ENCODE data around the gene CLEC1B.

The CLEC1B gene

GRCh38 chr12:9999016-9999415 is at the start of gene CLEC1B:
Gene CLEC1B, minus strand, starts transcription at chr12:9999121. Its CDS starts 21 bp downstream, at chr12:9999100.
- TF ChIP-seq CTCF (conservative IDR thresholded peaks at IDR 0.05; ENCODE audit: low read depth), result no peak
- ChIA-PET CTCF (interaction anchor here (0.7 kb wide), 1 partner anchor 12 kb away, joined by 3 read pairs; no protein-coding TSS in a partner anchor), POLR2A (ENCODE audit: low non-redundant PET) (no interaction called here)
- H3K27ac ChIP-seq, result no peak within 1 kb of the TSS
- DNase-seq (ENCODE audit: low spot score), result no peak

- H3K27ac ChIP-seq, result no peak overlapping the region
- CTCF ChIA-PET, result interaction anchor here (0.6 kb wide), 1 partner anchor 8 kb away, joined by 3 read pairs; no protein-coding TSS in a partner anchor
- POLR2A ChIA-PET (ENCODE audit: low non-redundant PET), result no interaction called here
- no peak for DNase-seq (ENCODE audit: low spot score)
- TF ChIP-seq CTCF (conservative IDR thresholded peaks at IDR 0.05; ENCODE audit: low read depth), result no peak
These were observed 49.6 kb upstream of the CLEC1B start for GRCh38 chr12:10048526-10048925.

GRCh38 chr12:10042167-10042566 is 43.2 kb upstream of the CLEC1B start:
- ChIA-PET POLR2A (ENCODE audit: low non-redundant PET) (no interaction called here), CTCF (interaction anchor here (0.6 to 0.8 kb wide), 2 partner anchors 111 to 613 kb away, joined by 3 read pairs; no protein-coding TSS in a partner anchor)
- DNase-seq (ENCODE audit: low spot score), result no peak

GRCh38 chr12:10033783-10034545 is 35.0 kb upstream of the CLEC1B start:
- ChIA-PET CTCF (interaction anchor here (0.6 to 1.2 kb wide), 9 partner anchors 17 to 399 kb away, joined by 3 to 5 read pairs (median 3); no protein-coding TSS in a partner anchor), POLR2A (ENCODE audit: low non-redundant PET) (no interaction called here)
- DNase-seq (ENCODE audit: low spot score), result peak; percentile 5
- no peak overlapping the region for H3K27ac ChIP-seq
- TF ChIP-seq CTCF (conservative IDR thresholded peaks at IDR 0.05; ENCODE audit: low read depth), result no peak

More at GRCh38 chr12:10042167-10042566, 43.2 kb upstream of the CLEC1B start:
- no peak for TF ChIP-seq CTCF (conservative IDR thresholded peaks at IDR 0.05; ENCODE audit: low read depth)
- no peak overlapping the region for H3K27ac ChIP-seq

GRCh38 chr12:10031771-10032175 is 32.9 kb upstream of the CLEC1B start:
- peak; percentile 13 for DNase-seq (ENCODE audit: low spot score)
- ChIA-PET CTCF (interaction anchor here (0.9 kb wide), 1 partner anchor 105 kb away, joined by 3 read pairs; no protein-coding TSS in a partner anchor), POLR2A (ENCODE audit: low non-redundant PET) (no interaction called here)
- no peak overlapping the region for H3K27ac ChIP-seq
- no peak for TF ChIP-seq CTCF (conservative IDR thresholded peaks at IDR 0.05; ENCODE audit: low read depth)

- CTCF ChIA-PET, result no interaction called here
- H3K27ac ChIP-seq, result no peak overlapping the region
- DNase-seq (ENCODE audit: low spot score), result no peak
- POLR2A ChIA-PET (ENCODE audit: low non-redundant PET), result no interaction called here
- TF ChIP-seq CTCF (conservative IDR thresholded peaks at IDR 0.05; ENCODE audit: low read depth), result no peak
These were observed 32.4 kb upstream of the CLEC1B start for GRCh38 chr12:10031321-10031720.
